Bronchial epithelial cell (primary cell): Measurements from ENCODE around the gene SLC1A5. TPM values are rescaled to one million over a fixed set of nuclear protein-coding genes. Genes with fewer than 3 reads are reported as not detected.
A peak's percentile ranks its signal among the peaks of the same experiment; 100 is the strongest.
"Not testable (repeated sequence)": the region's sequence is repeated elsewhere in the genome, so short reads cannot be mapped to it uniquely, and the experiment has no call there.

ENCODE experiments used
- DNase-seq: peaks from one replicate; pipeline ENCODE4 v3.0.0-alpha.2; 2010; ENCODE audit warnings: low read depth
- FAIRE-seq: peaks from 2 replicates; lab custom pipeline; 2011; peaks lifted over from hg19 to GRCh38; lab: Jason Lieb, UNC
- H3K27me3 ChIP-seq: 2 replicates; pipeline ENCODE4 v1.5.1; 2011; ENCODE audit warnings: low read length; ENCODE audit not compliant: control insufficient read depth, insufficient read depth
- H3K36me3 ChIP-seq: 2 replicates; pipeline ENCODE4 v1.5.1; 2011; ENCODE audit warnings: low read length; ENCODE audit not compliant: control insufficient read depth, insufficient read depth
- H3K4me3 ChIP-seq: 2 replicates; pipeline ENCODE4 v1.5.1; 2011; ENCODE audit warnings: mild to moderate bottlenecking, low read depth, low read length, control low read depth
- CTCF ChIP-seq: IDR thresholded peaks from 2 replicates; pipeline ENCODE4 v1.5.1; 2011; ENCODE audit warnings: mild to moderate bottlenecking, moderate library complexity, low read length, control low read depth, inconsistent platforms; ENCODE audit not compliant: insufficient read depth, severe bottlenecking
- total RNA-seq: library from RNA; depleted of rRNA; stranded (reverse); fragments of >200 nt; gene quantifications from 2 replicates; pipeline ENCODE4 v1.2.1, GENCODE V29; 2014

The SLC1A5 gene
- total RNA-seq, 1 donor from 2014 or later, result 266 TPM

- DNase-seq, result no peak
- Histone ChIP-seq H3K27me3 (no peaks in the 10 kb centered on the region), H3K36me3 (no peaks in the 10 kb centered on the region), H3K4me3 (no peak overlapping the region)
- no peak for FAIRE-seq
- TF ChIP-seq CTCF, result peak; percentile 77
Observed at GRCh38 chr19:46766569-46767317, 21.7 kb downstream of the SLC1A5 start.

GRCh38 chr19:46764817-46765291 is 23.5 kb downstream of the SLC1A5 start:
- Histone ChIP-seq H3K4me3 (no peak overlapping the region), H3K36me3 (no peaks in the 10 kb centered on the region), H3K27me3 (no peaks in the 10 kb centered on the region)
- DNase-seq, result no peak
- FAIRE-seq, result no peak
- TF ChIP-seq CTCF, result no peak

- FAIRE-seq, result peak; percentile 32
- TF ChIP-seq CTCF, result no peak
- DNase-seq, result peak; percentile 96
- H3K36me3 ChIP-seq, result no peaks in the 10 kb centered on the region
- H3K27me3 ChIP-seq, result no peaks in the 10 kb centered on the region
- no peak overlapping the region for H3K4me3 ChIP-seq
Observed at GRCh38 chr19:46762245-46762890, 26.0 kb downstream of the SLC1A5 start.

GRCh38 chr19:46761418-46761831 is 27.0 kb downstream of the SLC1A5 start:
- H3K4me3 ChIP-seq, result no peak overlapping the region
- no peaks in the 10 kb centered on the region for H3K27me3 ChIP-seq
- FAIRE-seq, result no peak
- TF ChIP-seq CTCF, result no peak
- peaks cover 5% of the 10 kb centered on the region for H3K36me3 ChIP-seq
- DNase-seq, result peak; percentile 37

- not testable (repeated sequence) for H3K4me3 ChIP-seq, H3K36me3 ChIP-seq, H3K27me3 ChIP-seq, FAIRE-seq
- peak; percentile 34 for DNase-seq
Observed at GRCh38 chr19:46760897-46761296, 27.5 kb downstream of the SLC1A5 start.

GRCh38 chr19:46760363-46760762 is 28.0 kb downstream of the SLC1A5 start:
- no peak for DNase-seq
- Histone ChIP-seq H3K36me3 (peaks cover 5% of the 10 kb centered on the region), H3K27me3 (no peaks in the 10 kb centered on the region), H3K4me3 (no peak overlapping the region)
- FAIRE-seq, result no peak
- TF ChIP-seq CTCF, result no peak
